MM.1S (cell line): ENCODE data around the gene RAB11FIP4.

ENCODE experiments used
- DNase-seq: peaks from one replicate; pipeline ENCODE4 v3.0.0-alpha.2; 2015
- H2AFZ ChIP-seq: fragments of 300-600 bp; sonication (generic); 2 replicates; pipeline ENCODE4 v1.6.0; 2016; ENCODE audit warnings: antibody characterized with exemption, low read length
- H3F3A ChIP-seq: fragments of 300-600 bp; sonication (generic); 2 replicates; pipeline ENCODE4 v1.6.1; 2016; ENCODE audit warnings: mild to moderate bottlenecking, antibody characterized with exemption, low read length, moderate library complexity, mixed read lengths; ENCODE audit not compliant: insufficient read depth
- H3K27ac ChIP-seq: fragments of 300-600 bp; sonication (generic); 2 replicates; pipeline ENCODE4 v1.5.1; 2016; ENCODE audit warnings: mild to moderate bottlenecking, low read length
- H3K27me3 ChIP-seq: fragments of 300-600 bp; sonication (generic); replicated peaks from 2 replicates; pipeline ENCODE4 v1.6.0; 2016; ENCODE audit warnings: low read length; ENCODE audit not compliant: insufficient read depth
- H3K36me3 ChIP-seq: fragments of 300-600 bp; sonication (generic); replicated peaks from 2 replicates; pipeline ENCODE4 v1.6.1; 2016; ENCODE audit warnings: mild to moderate bottlenecking, low read length, mixed read lengths; ENCODE audit not compliant: insufficient read depth
- H3K4me1 ChIP-seq: fragments of 300-600 bp; sonication (generic); 2 replicates; pipeline ENCODE4 v1.6.1; 2016; ENCODE audit warnings: low read length, mixed read lengths
- H3K4me2 ChIP-seq: fragments of 300-600 bp; sonication (generic); 2 replicates; pipeline ENCODE4 v1.6.0; 2016; ENCODE audit warnings: low read depth, low read length
- H3K4me3 ChIP-seq: fragments of 300-600 bp; sonication (generic); 2 replicates; pipeline ENCODE4 v1.5.1; 2016; ENCODE audit warnings: low read length, mixed read lengths
- H3K79me2 ChIP-seq: fragments of 300-600 bp; sonication (generic); 2 replicates; pipeline ENCODE4 v1.6.1; 2016; ENCODE audit warnings: mixed run types, low read length, mixed read lengths
- H3K9ac ChIP-seq: fragments of 300-600 bp; sonication (generic); 2 replicates; pipeline ENCODE4 v1.6.1; 2016; ENCODE audit warnings: low read length, mixed read lengths
- H3K9me2 ChIP-seq: fragments of 300-600 bp; sonication (generic); replicated peaks from 2 replicates; pipeline ENCODE4 v1.6.1; 2016; ENCODE audit warnings: mild to moderate bottlenecking, low read length, mixed read lengths; ENCODE audit not compliant: insufficient read depth
- H3K9me3 ChIP-seq: fragments of 300-600 bp; sonication (generic); replicated peaks from 2 replicates; pipeline ENCODE4 v1.6.1; 2016; ENCODE audit warnings: mild to moderate bottlenecking, low read length, mixed read lengths; ENCODE audit not compliant: insufficient read depth
- H4K20me1 ChIP-seq: fragments of 300-600 bp; sonication (generic); 2 replicates; pipeline ENCODE4 v1.6.1; 2016; ENCODE audit warnings: mild to moderate bottlenecking, low read length, moderate library complexity, mixed read lengths; ENCODE audit not compliant: insufficient read depth
- CTCF ChIP-seq: fragments of 300-600 bp; sonication (generic); IDR thresholded peaks from 2 replicates; pipeline ENCODE4 v1.5.1; 2016; ENCODE audit warnings: antibody characterized with exemption, low read length, mixed read lengths
- EZH2 ChIP-seq: fragments of 300-600 bp; sonication (generic); optimal IDR thresholded peaks from 2 replicates; pipeline ENCODE3; 2017; ENCODE audit warnings: low read depth, mild to moderate bottlenecking, antibody characterized with exemption, low read length, mixed read lengths
- EZH2phosphoT487 ChIP-seq: fragments of 300-600 bp; sonication (generic); IDR thresholded peaks from 2 replicates; pipeline ENCODE4 v1.6.1; 2018; ENCODE audit warnings: antibody characterized with exemption, low read length

RAB11FIP4 gene

GRCh38 chr17:31528291-31528874 lies 136.9 kb downstream of the RAB11FIP4 start:
- no peaks in the 10 kb centered on the region for H3F3A ChIP-seq
- H3K4me3 ChIP-seq, result no peak overlapping the region
- H3K27ac ChIP-seq, result no peak overlapping the region
- H3K36me3 ChIP-seq, result no peaks in the 10 kb centered on the region
- H3K4me2 ChIP-seq, result no peak overlapping the region
- no peaks in the 10 kb centered on the region for H3K9me2 ChIP-seq
- no peak overlapping the region for H3K9ac ChIP-seq
- H3K4me1 ChIP-seq, result no peaks in the 10 kb centered on the region
- DNase-seq, result no peak
- TF ChIP-seq EZH2 (no peak), CTCF (no peak), EZH2phosphoT487 (no peak)
- no peaks in the 10 kb centered on the region for H4K20me1 ChIP-seq
- no peak overlapping the region for H2AFZ ChIP-seq
- H3K9me3 ChIP-seq, result no peaks in the 10 kb centered on the region
- no peaks in the 10 kb centered on the region for H3K79me2 ChIP-seq
- H3K27me3 ChIP-seq, result no peaks in the 10 kb centered on the region

GRCh38 chr17:31529841-31530251 lies 138.4 kb downstream of the RAB11FIP4 start:
- H2AFZ ChIP-seq, result no peak overlapping the region
- H3K4me1 ChIP-seq, result peaks cover 6% of the 10 kb centered on the region
- H3K79me2 ChIP-seq, result no peaks in the 10 kb centered on the region
- no peak overlapping the region for H3K27ac ChIP-seq
- no peak overlapping the region for H3K9ac ChIP-seq
- H3K27me3 ChIP-seq, result no peaks in the 10 kb centered on the region
- H3K9me3 ChIP-seq, result no peaks in the 10 kb centered on the region
- no peak for DNase-seq
- TF ChIP-seq EZH2phosphoT487 (no peak), CTCF (no peak), EZH2 (no peak)
- no peaks in the 10 kb centered on the region for H3K9me2 ChIP-seq
- H4K20me1 ChIP-seq, result no peaks in the 10 kb centered on the region
- H3K36me3 ChIP-seq, result no peaks in the 10 kb centered on the region
- no peak overlapping the region for H3K4me2 ChIP-seq
- no peak overlapping the region for H3K4me3 ChIP-seq
- peaks cover 4% of the 10 kb centered on the region; the same call in 1 of the 2 replicates for H3F3A ChIP-seq

GRCh38 chr17:31530391-31530985 lies 139.0 kb downstream of the RAB11FIP4 start:
- Histone ChIP-seq H3K27me3 (no peaks in the 10 kb centered on the region), H2AFZ (no peak overlapping the region), H3K4me2 (no peak overlapping the region), H4K20me1 (no peaks in the 10 kb centered on the region), H3K9ac (no peak overlapping the region), H3K27ac (no peak overlapping the region), H3K4me3 (no peak overlapping the region), H3F3A (peaks cover 10% of the 10 kb centered on the region), H3K4me1 (peaks cover 12% of the 10 kb centered on the region), H3K36me3 (no peaks in the 10 kb centered on the region), H3K9me3 (no peaks in the 10 kb centered on the region), H3K79me2 (no peaks in the 10 kb centered on the region), H3K9me2 (no peaks in the 10 kb centered on the region)
- no peak for DNase-seq
- TF ChIP-seq EZH2phosphoT487 (no peak), CTCF (no peak), EZH2 (no peak)
